ENCODE results near the gene CELF1. TPM values are rescaled to one million over a fixed set of nuclear protein-coding genes. Genes with fewer than 3 reads are reported as not detected.

CELF1 gene
- total and polyA plus RNA-seq, 9 of the 15 experiments (the other 6 are each of a cell fraction or from before 2014, with no cell fraction given) = 11.3 to 142 (median 77.4) TPM

- no peak for TF ChIP-seq ZNF143 (CRISPR knock-in tag; IDR thresholded peaks at IDR 0.05)
- TF ChIP-seq THRB (CRISPR knock-in tag; conservative IDR thresholded peaks at IDR 0.05) = peak; percentile 51; the same call in 1 of the 2 replicates
- TF ChIP-seq ZNF134 (CRISPR knock-in tag; conservative IDR thresholded peaks at IDR 0.05) = no peak
- no peak for TF ChIP-seq TAF15 (IDR thresholded peaks at IDR 0.05; ENCODE audit: low read depth, low read length)
- TF ChIP-seq ZC3H11A (IDR thresholded peaks at IDR 0.05; ENCODE audit: low read depth, low read length) = peak; percentile 95
- TF ChIP-seq FOXA1 (IDR thresholded peaks at IDR 0.05; ENCODE audit: borderline replicate concordance) = no peak
- TF ChIP-seq TRIM24 (IDR thresholded peaks at IDR 0.05) = peak; percentile 82 to 100
- peak; percentile 14; the same call in 1 of the 2 replicates for TF ChIP-seq ZBTB26 (CRISPR knock-in tag; IDR thresholded peaks at IDR 0.05)
- TF ChIP-seq SRF (CRISPR knock-in tag; IDR thresholded peaks at IDR 0.05) = peak in 1 of 2 experiments; percentile 49; a peak in 1 of 4 replicates
- peak; percentile 39 for TF ChIP-seq TCF3 (CRISPR knock-in tag; IDR thresholded peaks at IDR 0.05)
- no peak; the same call in 1 of the 2 replicates for TF ChIP-seq ZNF133 (CRISPR knock-in tag; IDR thresholded peaks at IDR 0.05)
- TF ChIP-seq ELF1 (tag; IDR thresholded peaks at IDR 0.05) = peak; percentile 85
- TF ChIP-seq ZNF609 (CRISPR knock-in tag; IDR thresholded peaks at IDR 0.05; ENCODE audit: borderline replicate concordance) = no peak
- 0 out of 2 replicates have a peak, but pooled peaks have one; percentile 9 for TF ChIP-seq ZNF316 (IDR thresholded peaks at IDR 0.05)
- no peak for TF ChIP-seq ZNF696 (CRISPR knock-in tag; conservative IDR thresholded peaks at IDR 0.05)
- no peak for TF ChIP-seq ZNF778 (CRISPR knock-in tag; IDR thresholded peaks at IDR 0.05)
- TF ChIP-seq TEAD1 (CRISPR knock-in tag; IDR thresholded peaks at IDR 0.05) = no peak
- peak; percentile 58; the same call in 1 of the 2 replicates for TF ChIP-seq ZNF644 (tag; IDR thresholded peaks at IDR 0.05; ENCODE audit: low read depth)
- TF ChIP-seq CTBP1 (IDR thresholded peaks at IDR 0.05; ENCODE audit: borderline replicate concordance) = peak; percentile 97
- TF ChIP-seq GATA2 (CRISPR knock-in tag; IDR thresholded peaks at IDR 0.05) = 0 out of 2 replicates have a peak, but pooled peaks have one; percentile 28
- TF ChIP-seq NCOA1 (IDR thresholded peaks at IDR 0.05; ENCODE audit: low read depth) = peak; percentile 100
- TF ChIP-seq ZNF408 (CRISPR knock-in tag; IDR thresholded peaks at IDR 0.05; ENCODE audit: low read depth) = no peak
Observed at GRCh38 chr11:47578524-47579494, 25.9 kb upstream of the CELF1 start, which contains the start of the genes KBTBD4 and NDUFS3 (continued).
